Measurements from ENCODE around the gene CDON.

DNA sequence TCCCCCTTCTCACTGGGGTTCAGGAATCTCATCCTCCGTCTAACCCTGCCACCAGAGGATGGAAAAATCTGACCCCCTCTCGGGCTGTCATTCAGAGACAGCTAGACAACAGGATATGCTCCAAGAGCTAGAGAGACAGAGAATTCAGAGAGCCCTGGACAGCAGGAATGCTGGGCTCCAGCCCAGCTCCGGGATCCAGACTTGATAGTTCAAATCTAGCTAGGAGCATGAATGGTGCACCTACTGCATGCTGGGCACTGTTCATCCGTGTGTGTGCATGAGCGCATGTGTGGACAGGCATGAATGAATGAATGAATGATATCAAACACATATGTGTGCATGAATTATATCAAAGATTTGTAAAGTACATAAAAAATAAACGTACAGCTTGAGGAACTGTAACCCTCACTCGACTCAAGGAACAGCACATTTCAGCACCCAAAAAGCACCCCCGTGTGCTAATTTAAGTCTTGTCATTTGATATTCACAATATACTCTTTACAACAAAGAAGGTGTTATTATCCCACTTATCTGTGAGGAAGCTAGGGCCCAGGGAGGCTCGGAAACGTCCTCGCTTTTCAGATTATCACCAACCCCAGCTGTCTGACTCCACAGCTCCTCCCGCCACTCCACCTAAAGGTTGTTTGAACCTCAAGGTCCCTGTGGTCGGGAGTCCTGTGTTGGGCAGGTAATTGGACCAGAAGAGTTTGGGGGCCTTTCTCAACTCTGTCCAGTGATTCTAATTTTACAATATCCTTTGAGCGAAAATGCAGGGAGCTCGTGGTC, 117.5 kb downstream of the CDON start:
- TF ChIP-seq, protein P1, sequence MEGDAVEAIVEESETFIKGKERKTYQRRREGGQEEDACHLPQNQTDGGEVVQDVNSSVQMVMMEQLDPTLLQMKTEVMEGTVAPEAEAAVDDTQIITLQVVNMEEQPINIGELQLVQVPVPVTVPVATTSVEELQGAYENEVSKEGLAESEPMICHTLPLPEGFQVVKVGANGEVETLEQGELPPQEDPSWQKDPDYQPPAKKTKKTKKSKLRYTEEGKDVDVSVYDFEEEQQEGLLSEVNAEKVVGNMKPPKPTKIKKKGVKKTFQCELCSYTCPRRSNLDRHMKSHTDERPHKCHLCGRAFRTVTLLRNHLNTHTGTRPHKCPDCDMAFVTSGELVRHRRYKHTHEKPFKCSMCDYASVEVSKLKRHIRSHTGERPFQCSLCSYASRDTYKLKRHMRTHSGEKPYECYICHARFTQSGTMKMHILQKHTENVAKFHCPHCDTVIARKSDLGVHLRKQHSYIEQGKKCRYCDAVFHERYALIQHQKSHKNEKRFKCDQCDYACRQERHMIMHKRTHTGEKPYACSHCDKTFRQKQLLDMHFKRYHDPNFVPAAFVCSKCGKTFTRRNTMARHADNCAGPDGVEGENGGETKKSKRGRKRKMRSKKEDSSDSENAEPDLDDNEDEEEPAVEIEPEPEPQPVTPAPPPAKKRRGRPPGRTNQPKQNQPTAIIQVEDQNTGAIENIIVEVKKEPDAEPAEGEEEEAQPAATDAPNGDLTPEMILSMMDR (conservative IDR thresholded peaks at IDR 0.05): no peak
- no peak for TF ChIP-seq ZFX (IDR thresholded peaks at IDR 0.05)
